IPS-18c (cell line): Measurements from ENCODE around the gene MYB.
"Not testable (repeated sequence)": the region's sequence is repeated elsewhere in the genome, so short reads cannot be mapped to it uniquely, and the experiment has no call there.

ENCODE experiments used
- H3K4me3 ChIP-seq: 2 replicates; pipeline ENCODE4 v1.7.0; 2013; ENCODE audit warnings: low read depth, mild to moderate bottlenecking, low read length, moderate library complexity; ENCODE audit not compliant: insufficient read depth
- H3K9me3 ChIP-seq: one replicate; pipeline ENCODE4 v1.6.1; 2013; ENCODE audit warnings: mild to moderate bottlenecking, low read length, moderate library complexity; ENCODE audit not compliant: control insufficient read depth, insufficient read depth

Gene MYB

GRCh38 chr6:135180542-135181332 lies at the start of gene MYB:
Gene MYB, plus strand, starts transcription at chr6:135181308. Its CDS starts 206 bp downstream, at chr6:135181514.
- Histone ChIP-seq H3K4me3 (peak within 1 kb of the TSS; percentile 81), H3K9me3 (peaks cover 2% of the 10 kb centered on the region)

GRCh38 chr6:135132776-135133175 lies 48.3 kb upstream of the MYB start:
- Histone ChIP-seq H3K4me3 (no peak overlapping the region), H3K9me3 (no peaks in the 10 kb centered on the region)

- H3K9me3 ChIP-seq: no peaks in the 10 kb centered on the region
Measured at GRCh38 chr6:135135835-135136234, 45.3 kb upstream of the MYB start.

GRCh38 chr6:135137826-135138225 lies 43.3 kb upstream of the MYB start:
- H3K4me3 ChIP-seq: no peak overlapping the region
- no peaks in the 10 kb centered on the region for H3K9me3 ChIP-seq

More at GRCh38 chr6:135135835-135136234, 45.3 kb upstream of the MYB start:
- H3K4me3 ChIP-seq: no peak overlapping the region

GRCh38 chr6:135141182-135141581 lies 39.9 kb upstream of the MYB start:
- H3K9me3 ChIP-seq: no peaks in the 10 kb centered on the region
- no peak overlapping the region for H3K4me3 ChIP-seq

- Histone ChIP-seq H3K4me3 (no peak overlapping the region), H3K9me3 (no peaks in the 10 kb centered on the region)
Measured at GRCh38 chr6:135141728-135142127, 39.4 kb upstream of the MYB start.

GRCh38 chr6:135142232-135142631 lies 38.9 kb upstream of the MYB start:
- H3K4me3 ChIP-seq: not testable (repeated sequence)

GRCh38 chr6:135144673-135145062 lies 36.4 kb upstream of the MYB start:
- Histone ChIP-seq H3K4me3 (no peak overlapping the region), H3K9me3 (no peaks in the 10 kb centered on the region)

More at GRCh38 chr6:135142232-135142631, 38.9 kb upstream of the MYB start:
- not testable (repeated sequence) for H3K9me3 ChIP-seq

GRCh38 chr6:135145063-135145800 lies 35.9 kb upstream of the MYB start:
- no peak overlapping the region for H3K4me3 ChIP-seq
- H3K9me3 ChIP-seq: no peaks in the 10 kb centered on the region

- no peaks in the 10 kb centered on the region for H3K9me3 ChIP-seq
- no peak overlapping the region for H3K4me3 ChIP-seq
Measured at GRCh38 chr6:135146162-135146934, 34.8 kb upstream of the MYB start.

GRCh38 chr6:135147637-135148592 lies 33.2 kb upstream of the MYB start:
- Histone ChIP-seq H3K9me3 (no peaks in the 10 kb centered on the region), H3K4me3 (no peak overlapping the region)

GRCh38 chr6:135148889-135149288 lies 32.2 kb upstream of the MYB start:
- Histone ChIP-seq H3K4me3 (no peak overlapping the region), H3K9me3 (no peaks in the 10 kb centered on the region)

GRCh38 chr6:135149376-135149775 lies 31.7 kb upstream of the MYB start:
- H3K4me3 ChIP-seq: no peak overlapping the region
- H3K9me3 ChIP-seq: no peaks in the 10 kb centered on the region

GRCh38 chr6:135150481-135150880 lies 30.6 kb upstream of the MYB start:
- H3K9me3 ChIP-seq, H3K4me3 ChIP-seq: not testable (repeated sequence)

GRCh38 chr6:135154125-135154524 lies 27.0 kb upstream of the MYB start:
- not testable (repeated sequence) for H3K4me3 ChIP-seq, H3K9me3 ChIP-seq

GRCh38 chr6:135158397-135158796 lies 22.7 kb upstream of the MYB start:
- H3K4me3 ChIP-seq: no peak overlapping the region
- H3K9me3 ChIP-seq: no peaks in the 10 kb centered on the region

GRCh38 chr6:135159531-135159930 lies 21.6 kb upstream of the MYB start:
- Histone ChIP-seq H3K4me3 (no peak overlapping the region), H3K9me3 (no peaks in the 10 kb centered on the region)
